GM21360 (cell line): ENCODE data around the gene TROAP.
"Not testable (repeated sequence)": the region's sequence is repeated elsewhere in the genome, so short reads cannot be mapped to it uniquely, and the experiment has no call there.

ENCODE experiments used
- ATAC-seq: cut with Tn5 transposase; IDR thresholded peaks from one replicate; pipeline ENCODE4 v1.9.1; 2021; ENCODE audit warnings: mild to moderate bottlenecking, moderate library complexity; ENCODE audit not compliant: unreplicated experiment

Gene TROAP

DNA sequence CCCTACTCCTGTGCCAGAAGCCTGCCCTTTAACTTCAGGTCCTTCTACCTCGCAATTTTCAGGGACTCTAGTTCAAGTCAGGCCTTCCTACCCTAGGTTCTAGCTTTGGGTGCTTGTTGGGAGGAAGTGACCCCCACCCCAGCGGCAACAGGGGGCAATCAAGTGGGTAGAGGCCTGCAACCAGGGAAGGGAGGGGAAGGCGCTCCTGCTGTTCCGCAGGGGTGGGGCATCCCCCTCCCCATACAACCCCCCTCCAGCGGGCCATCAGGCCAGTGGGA, 28.3 kb upstream of the TROAP start:
- ATAC-seq = no peak

DNA sequence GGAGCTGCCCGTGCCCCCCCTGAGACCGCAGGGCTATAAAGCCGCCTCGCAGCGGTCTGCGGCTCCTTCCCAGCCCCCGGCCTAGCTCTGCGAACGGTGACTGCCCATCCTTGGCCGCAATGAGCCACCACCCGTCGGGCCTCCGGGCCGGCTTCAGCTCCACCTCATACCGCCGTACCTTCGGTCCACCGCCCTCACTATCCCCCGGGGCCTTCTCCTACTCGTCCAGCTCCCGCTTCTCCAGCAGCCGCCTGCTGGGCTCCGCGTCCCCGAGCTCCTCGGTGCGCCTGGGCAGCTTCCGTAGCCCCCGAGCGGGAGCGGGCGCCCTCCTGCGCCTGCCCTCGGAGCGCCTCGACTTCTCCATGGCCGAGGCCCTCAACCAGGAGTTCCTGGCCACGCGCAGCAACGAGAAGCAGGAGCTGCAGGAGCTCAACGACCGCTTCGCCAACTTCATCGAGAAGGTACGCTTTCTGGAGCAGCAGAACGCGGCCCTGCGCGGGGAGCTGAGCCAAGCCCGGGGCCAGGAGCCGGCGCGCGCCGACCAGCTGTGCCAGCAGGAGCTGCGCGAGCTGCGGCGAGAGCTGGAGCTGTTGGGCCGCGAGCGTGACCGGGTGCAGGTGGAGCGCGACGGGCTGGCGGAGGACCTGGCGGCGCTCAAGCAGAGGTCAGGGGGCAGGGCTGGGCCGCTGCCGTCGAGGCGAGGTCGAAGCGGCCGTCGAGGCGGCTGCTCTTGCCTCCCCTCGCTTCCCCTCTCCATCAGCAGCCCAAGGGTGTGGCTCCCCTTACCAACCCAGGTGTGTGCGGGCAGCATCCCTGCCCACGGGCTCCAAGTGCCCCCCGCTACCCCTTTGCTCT, 27.7 kb upstream of the TROAP start, which contains the start of gene PRPH:
Gene PRPH (plus strand): TSS at position 66 of the 855 bp plus-strand sequence. CDS start 54 bp downstream, at position 120.
- ATAC-seq = no peak

DNA sequence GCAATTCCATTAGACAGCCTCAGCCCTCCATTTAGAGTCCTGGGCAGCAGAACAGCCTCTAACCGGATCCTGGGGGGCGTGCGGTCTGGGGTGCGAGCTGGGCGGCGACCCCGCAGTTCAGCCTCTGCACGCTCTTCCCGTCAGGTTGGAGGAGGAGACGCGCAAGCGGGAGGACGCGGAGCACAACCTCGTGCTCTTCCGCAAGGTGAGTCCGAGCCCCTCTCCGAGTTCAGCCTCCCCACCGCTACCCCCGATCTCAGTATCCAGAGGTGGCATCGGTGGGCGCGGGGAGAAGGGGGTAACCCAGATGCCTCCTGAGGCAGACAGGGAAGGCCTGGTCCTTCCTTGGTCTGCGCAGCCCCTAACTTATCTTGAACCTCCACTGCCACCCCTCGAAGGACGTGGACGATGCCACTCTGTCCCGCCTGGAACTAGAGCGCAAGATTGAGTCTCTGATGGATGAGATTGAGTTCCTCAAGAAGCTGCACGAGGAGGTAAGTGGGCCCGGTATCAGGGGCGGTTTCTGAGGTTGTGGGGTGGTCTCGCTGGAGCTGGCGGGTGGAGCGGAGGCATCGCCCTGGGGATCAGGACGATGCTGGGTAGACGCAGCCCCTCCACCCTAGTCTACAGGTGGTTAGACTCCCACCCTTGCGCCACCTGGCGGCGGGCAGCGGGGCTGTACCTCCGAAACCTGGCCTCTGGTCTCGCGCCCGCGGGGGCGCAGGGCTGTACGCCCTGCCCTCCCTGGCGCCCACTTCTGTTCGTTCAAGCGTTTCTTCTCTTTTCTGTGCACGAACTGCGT, 26.8 kb upstream of the TROAP start:
- no peak for ATAC-seq

- no peak for ATAC-seq
Observed at GRCh38 chr12:49296836-49297694, 26.0 kb upstream of the TROAP start.

DNA sequence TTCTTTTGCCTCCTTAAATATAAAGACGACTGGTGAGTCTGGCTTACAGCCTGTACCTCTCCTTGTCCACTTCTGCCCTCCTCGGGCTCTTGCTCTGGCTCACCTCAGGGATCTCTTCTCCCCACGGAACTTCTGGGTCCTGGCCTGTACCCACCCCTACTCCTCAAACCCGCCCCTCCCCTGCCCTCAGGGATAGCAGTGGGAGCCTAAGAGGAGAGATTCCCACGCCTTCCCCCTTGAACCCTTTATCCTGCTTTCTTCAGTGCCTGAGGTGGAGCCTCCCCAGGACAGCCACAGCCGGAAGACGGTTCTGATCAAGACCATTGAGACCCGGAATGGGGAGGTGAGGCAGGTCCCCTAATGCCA, 25.4 kb upstream of the TROAP start:
- no peak for ATAC-seq

- no peak for ATAC-seq
Observed at GRCh38 chr12:49298160-49298559, 24.9 kb upstream of the TROAP start.

DNA sequence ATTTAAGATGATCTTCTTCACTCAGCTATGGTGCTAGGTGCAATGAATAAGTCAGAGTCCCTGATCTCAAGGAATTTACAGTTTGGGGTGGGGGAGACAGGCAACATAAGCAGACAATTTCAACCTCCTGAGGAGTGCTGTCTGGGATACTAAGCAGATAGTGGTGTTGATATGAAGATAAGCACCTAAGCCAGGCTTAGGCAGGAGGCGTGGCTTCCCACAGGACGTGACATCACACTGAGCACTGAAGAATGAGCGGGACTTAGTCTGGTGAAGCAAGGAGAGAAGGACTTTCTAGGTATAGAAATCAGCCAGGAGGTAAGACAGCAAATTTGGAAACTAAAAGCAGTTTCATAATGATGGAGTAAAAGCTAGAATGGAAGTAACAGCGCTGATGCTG, 21.3 kb upstream of the TROAP start:
- ATAC-seq = no peak

- no peak for ATAC-seq
Observed at GRCh38 chr12:49304161-49304560, 18.9 kb upstream of the TROAP start.

DNA sequence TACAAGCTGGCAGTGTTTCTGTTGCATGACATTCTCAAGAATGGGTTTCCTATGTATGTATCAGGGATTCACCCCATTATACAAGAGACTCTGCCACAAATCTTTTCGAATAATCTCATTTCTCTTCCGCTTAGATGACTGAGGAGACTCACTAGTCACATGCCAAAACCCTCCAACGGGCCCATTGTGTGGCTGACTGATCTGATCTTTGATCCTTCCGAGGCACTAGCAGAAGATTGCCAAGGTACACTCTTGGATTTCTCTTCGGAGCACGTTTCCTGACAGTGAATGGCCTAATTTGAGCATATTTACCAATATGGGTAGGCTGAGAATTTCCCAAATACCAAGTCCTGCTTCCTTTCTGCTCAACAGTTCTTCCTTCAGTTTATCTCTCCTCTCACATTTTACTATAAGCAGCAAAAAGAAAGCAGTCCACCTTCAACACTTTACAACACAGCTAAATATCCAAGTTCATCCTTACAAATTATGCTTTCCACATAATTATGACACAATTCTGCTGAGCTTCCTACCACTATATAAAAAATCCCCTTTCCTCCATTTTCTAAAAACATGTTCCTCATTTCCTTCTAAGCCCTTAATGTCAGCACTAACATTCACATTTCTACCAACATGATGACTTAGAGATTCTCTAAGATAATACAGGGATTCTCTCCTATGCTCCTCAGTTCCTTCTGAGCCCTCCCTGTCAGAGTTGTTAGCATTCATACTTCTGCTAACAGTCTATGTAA, 17.1 kb upstream of the TROAP start:
- no peak for ATAC-seq

- ATAC-seq = no peak
Observed at GRCh38 chr12:49309386-49309785, 13.7 kb upstream of the TROAP start.

GRCh38 chr12:49310451-49311000, 12.5 kb upstream of the TROAP start:
- ATAC-seq = not testable (repeated sequence)

DNA sequence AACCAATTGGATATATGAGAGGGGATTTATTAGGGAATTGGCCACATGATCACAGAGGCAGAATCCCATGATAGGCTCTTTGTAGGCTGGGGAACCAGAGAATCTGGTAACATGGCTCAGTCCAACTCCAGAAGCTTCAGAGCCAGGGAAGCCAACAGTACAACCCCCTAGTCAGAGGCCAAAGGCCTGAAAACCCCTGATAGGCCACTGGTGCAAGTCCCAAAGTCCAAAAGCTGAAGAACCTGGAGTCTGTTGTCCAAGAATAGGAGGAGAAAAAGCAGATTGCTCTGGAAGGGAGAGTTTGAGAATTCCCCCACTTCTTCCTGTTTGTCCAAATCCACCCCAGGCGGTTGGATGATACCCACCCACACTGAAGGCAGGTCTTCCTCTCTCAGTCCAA, 8.2 kb upstream of the TROAP start:
- ATAC-seq = no peak

DNA sequence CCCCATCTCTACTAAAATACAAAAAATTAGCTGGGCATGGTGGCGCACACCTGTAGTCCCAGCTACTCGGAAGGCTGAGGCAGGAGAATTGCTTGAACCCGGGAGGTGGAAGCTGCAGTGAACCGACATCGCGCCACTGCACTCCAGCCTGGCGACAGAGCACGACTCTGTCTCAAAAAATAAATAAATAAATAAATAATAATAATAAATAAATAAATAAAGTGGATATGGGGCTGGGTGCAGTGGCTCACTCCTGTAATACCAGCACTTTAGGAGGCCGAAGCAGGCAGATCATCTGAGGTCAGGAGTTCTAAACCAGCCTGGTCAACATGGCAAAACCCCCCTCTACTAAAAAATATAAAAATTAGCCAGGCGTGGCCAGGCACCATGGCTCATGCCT, 5.9 kb upstream of the TROAP start:
- not testable (repeated sequence) for ATAC-seq

DNA sequence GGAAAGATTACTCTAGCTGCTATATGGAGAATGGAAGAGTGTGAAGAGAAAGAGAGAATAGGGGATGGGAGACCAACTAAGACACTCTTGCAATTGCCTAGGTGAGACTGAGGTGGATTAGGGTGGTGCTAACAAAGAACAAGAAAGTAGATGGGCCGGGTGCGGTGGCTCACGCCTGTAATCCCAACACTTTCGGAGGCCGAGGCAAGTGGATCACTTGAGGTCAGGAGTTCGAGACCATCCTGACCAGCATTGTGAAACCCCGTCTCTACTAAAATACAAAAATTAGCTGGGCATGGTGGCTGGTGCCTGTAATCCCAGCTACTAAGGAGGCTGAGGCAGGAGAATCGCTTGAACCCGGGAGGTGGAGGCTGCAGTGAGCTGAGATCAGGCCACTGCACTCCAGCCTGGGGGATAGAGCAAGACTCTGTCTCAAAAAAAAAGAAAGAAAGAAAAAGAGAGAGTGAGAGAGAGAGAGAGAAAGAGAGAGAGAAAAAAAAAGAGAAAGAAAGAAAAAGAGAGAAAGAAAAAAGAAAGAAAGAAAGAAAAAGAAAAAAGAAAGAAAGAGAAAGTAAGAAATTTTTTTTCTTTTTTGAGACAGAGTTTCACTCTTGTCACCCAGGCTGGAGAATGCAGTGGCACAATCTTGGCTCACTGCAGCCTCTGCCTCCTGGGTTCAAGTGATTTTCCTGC, 2.5 kb upstream of the TROAP start:
- not testable (repeated sequence) for ATAC-seq

GRCh38 chr12:49322367-49322707, 718 bp upstream of the TROAP start:
- no peak for ATAC-seq

DNA sequence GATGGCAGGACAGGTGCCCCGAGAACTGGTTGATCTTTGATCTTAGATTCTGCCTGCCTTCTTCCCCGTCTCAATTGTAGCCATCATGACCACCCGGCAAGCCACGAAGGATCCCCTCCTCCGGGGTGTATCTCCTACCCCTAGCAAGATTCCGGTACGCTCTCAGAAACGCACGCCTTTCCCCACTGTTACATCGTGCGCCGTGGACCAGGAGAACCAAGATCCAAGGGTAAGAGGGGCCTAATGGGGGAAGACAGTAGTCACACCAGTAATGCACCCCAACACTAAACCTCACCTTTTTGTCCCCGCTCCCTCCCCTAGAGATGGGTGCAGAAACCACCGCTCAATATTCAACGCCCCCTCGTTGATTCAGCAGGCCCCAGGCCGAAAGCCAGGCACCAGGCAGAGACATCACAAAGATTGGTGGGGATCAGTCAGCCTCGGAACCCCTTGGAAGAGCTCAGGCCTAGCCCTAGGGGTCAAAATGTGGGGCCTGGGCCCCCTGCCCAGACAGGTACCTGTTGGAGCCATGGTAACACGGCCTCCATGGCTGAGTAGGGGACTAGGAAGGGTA, 556 bp downstream of the TROAP start:
- no peak for ATAC-seq

- ATAC-seq = no peak
Observed at GRCh38 chr12:49325606-49326005, 2.6 kb downstream of the TROAP start.

GRCh38 chr12:49327368-49327767, 4.3 kb downstream of the TROAP start:
- no peak for ATAC-seq

GRCh38 chr12:49327887-49328286, 4.8 kb downstream of the TROAP start:
- ATAC-seq = no peak

GRCh38 chr12:49328816-49329215, 5.8 kb downstream of the TROAP start:
- no peak for ATAC-seq
